Fibroblast of upper back skin (primary cell): Measurements from ENCODE around the gene VAX1.
A peak's percentile ranks its signal among the peaks of the same experiment; 100 is the strongest.

ENCODE experiments used
- DNase-seq: peaks from one replicate; pipeline ENCODE4 v3.0.0-alpha.2; 2013

Gene VAX1

GRCh38 chr10:117163954-117164548, 26.0 kb upstream of the VAX1 start:
- no peak for DNase-seq

- DNase-seq: no peak
Measured at GRCh38 chr10:117163061-117163953, 25.2 kb upstream of the VAX1 start.

- DNase-seq: no peak
Measured at GRCh38 chr10:117162093-117163060, 24.3 kb upstream of the VAX1 start.

GRCh38 chr10:117161386-117162033, 23.4 kb upstream of the VAX1 start:
- no peak for DNase-seq

DNA sequence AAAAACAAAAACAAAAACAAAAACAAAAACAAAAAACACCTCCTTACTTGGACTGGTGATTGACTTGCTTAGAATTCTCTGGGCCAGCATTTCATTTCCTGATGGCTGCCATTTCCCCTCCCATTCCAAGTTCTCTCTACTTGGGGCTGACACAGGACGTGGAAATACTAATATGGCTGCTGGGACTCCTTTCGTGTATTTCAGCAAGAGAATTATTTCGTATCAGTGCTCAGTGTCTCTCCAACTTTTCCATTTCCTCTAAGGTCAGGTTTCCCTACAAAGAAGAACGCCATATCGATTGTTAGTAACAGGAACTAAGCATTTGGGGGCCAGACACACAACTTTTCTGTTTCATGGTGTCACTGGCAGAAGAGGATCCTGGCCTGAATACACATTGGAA, 22.5 kb upstream of the VAX1 start:
- no peak for DNase-seq

DNA sequence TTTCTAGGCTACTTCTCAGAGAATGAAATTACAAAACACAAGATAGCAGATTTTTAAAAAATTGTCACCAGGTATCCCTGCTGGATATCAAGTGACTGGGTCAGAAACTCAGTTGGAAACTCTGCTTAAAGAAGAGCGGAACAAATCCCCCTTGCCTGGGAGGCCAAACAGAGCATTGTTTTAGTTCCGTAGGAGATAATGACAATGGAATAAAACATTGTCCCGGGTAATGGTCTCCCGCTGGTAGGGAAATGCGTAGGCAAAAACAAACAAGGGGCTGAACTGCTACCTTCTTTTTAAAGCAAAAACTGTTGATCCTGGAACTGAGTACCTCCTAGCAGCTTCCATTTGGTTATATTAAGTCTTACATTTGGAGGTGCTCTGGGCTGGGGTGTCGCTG, 21.3 kb upstream of the VAX1 start:
- no peak for DNase-seq

DNA sequence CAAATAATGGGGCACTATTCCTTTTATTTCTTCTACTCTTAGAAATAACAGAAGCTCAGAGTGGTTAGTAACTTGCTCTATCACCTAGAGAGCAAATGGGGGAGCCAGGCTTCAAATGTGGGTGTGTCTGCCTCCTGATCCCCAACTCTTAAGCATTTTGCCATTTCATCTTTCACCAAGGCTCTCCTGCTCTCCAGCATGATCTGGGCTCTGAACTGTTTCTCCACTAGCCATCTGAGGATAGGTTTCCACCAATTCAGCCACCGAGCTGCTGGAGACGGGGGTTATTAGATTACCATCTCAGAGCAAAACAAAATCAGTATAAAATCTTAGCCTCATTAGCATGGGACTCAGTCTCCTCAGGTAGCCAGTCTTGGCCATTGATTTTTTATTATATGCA, 20.2 kb upstream of the VAX1 start:
- DNase-seq: no peak

DNA sequence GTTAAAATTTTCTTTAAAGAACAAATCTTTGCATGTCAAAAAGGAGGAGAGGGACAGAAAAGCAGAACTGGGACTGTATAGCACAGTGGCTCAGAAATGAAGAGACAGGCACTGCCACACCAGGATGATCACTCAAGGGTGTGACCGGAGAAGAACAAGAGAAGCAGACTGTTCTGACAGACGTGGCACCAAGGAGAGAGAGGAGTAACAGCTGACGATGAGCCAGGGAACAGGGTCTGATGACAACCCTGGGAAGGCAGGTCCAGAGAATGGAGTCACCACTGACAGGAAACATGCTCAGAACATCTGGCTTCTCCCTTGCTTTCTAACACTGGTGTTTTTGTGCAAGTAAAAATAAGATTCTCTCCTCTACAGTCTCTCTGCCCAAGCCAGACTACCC, 14.6 kb upstream of the VAX1 start:
- DNase-seq: no peak

DNA sequence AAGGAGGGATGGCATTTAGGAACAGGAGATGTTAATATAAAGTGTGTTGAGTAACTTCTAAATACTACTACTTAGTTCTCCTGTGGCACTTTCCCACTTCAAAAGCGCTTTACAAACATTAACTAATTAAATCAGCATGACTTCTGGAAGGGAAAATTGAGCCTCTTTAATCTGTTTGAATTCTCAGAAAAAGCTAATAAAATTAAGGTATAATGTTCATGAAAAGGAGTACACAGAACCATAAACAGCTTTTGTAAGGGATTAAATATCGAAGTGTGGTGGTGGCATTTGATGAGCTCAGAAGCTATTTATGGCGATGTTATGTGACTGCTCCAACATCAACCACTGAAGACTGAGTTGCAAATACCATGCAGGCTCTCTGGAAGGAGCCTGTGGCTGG, 10.2 kb upstream of the VAX1 start:
- DNase-seq: no peak

DNA sequence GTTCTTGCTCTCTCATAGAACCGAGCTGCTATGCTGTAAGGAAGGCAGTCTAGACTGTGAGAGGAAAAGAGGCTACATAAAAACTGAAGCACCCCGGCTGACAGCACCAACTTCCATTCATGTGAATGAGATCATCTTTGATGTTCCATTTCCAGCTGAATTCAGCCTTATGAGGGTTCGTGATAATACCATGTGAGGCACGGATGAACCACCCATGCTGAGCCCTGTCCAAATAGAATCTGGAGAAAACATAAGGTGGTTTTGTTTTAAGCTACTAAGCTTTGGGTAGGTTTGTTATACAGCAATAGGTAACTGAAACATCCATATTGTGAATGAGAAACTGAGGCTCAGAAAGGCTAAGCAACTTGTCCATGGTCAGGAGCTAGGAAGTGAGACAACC, 6.9 kb upstream of the VAX1 start:
- no peak for DNase-seq

GRCh38 chr10:117143103-117143823, 5.2 kb upstream of the VAX1 start:
- DNase-seq: no peak

GRCh38 chr10:117140525-117140902, 2.4 kb upstream of the VAX1 start:
- DNase-seq: no peak

GRCh38 chr10:117139581-117140524, 1.8 kb upstream of the VAX1 start:
- no peak for DNase-seq

DNA sequence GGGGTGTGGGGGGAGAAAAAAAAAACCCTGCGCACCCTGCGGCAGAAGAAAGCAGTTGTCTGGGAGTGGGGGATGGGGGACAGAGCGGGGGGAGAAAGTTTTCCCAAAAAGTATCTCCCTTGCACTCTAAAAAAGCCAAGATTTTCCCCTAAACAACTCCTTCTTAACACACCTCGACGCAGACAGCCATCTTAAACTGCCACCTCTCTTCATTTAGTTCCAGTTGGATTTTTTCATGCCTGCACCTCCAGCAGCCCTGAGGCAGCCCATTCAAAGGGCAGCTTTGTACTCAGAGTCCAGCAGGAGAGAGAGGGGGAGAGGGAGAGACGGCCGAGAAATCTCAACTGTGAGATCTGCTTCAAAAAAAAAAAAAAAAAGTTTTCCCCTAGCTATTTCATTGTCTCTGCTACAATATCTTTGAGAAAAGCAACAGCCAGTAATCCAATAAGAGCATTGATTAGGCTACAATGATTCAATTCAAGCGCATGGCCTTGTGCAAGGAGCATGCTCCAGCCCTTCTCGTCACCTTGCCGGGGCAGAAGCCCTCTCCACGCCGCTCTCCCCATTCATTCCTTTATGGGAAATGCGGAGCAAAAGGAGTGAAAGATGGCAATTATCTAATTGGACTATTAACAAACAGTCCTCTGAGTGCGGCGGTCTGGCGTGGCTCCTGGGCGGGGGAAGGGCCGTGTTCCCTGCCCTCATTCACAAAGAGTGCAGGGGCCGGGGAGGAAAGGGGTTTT, 939 bp upstream of the VAX1 start:
- no peak for DNase-seq

- peak; percentile 14 for DNase-seq
Measured at GRCh38 chr10:117137031-117137910, 799 bp downstream of the VAX1 start.

- DNase-seq: no peak
Measured at GRCh38 chr10:117136391-117136975, 1.6 kb downstream of the VAX1 start.

DNA sequence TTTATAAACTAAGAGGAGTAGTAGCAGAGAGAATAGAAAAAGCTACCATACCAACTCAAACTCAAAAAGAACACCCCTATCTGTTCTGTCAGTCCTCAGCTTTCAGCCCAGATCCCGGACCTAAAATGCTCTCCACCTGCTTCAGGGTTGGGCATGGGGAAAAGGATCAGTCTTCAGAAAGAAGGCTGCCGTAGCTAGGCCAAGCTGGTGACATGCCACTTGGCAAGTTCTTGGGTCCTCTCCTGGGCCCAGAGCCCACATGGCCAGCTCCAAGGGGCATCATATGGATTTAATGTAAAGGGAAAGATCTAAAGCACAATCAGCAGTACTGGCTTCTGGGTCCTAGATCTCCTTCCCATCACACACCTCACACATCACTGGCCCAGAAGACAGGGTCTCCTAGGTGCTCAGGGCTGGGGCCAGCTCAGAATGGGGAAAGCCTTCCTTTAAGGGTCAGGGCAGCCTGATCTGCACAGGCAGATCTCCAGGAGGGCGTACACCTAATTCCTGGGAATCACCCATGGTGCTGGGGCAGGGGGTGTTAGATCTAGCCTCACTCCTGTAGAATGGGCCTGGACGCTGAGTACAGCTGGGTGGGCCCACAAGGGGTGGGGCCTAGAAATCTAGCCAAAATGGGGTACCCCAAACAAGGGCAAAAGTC, 2.5 kb downstream of the VAX1 start:
- DNase-seq: no peak

DNA sequence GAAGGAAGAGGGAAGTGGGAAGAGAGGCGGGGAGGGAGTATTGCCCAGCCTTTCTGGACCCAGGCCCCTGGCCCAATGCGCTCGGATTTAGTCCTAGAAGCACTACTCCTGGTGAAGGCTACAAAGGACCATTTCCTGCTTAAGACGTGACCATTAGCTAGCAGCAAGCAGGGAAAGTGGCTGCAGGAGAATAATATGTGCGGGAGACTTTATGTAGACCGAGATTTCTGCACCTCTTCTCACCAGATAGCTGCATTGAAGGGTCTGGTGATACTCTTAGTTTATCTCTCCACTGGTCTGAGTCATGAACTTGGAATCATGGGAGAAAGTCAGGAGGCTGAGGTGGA, 3.1 kb downstream of the VAX1 start:
- no peak for DNase-seq
